Fibroblast of lung (primary cell): ENCODE results near the gene FGD4. TPM values are rescaled to one million over a fixed set of nuclear protein-coding genes. Genes with fewer than 3 reads are reported as not detected.

ENCODE experiments used
- DNase-seq, 2 donors: peaks; one replicate each; pipeline versions ENCODE4 v3.0.0 to v3.0.0-alpha.2; 2010; ENCODE audit warnings: low read depth in 2 of 2
- H2AFZ ChIP-seq: 2 replicates; pipeline ENCODE4 v1.5.1; 2012; ENCODE audit warnings: low read length, control low read depth, inconsistent platforms
- H3K27ac ChIP-seq: 2 replicates; pipeline ENCODE4 v1.5.1; 2011; ENCODE audit warnings: low read length, control low read depth; ENCODE audit not compliant: insufficient read depth
- H3K27me3 ChIP-seq: 2 replicates; pipeline ENCODE4 v1.5.1; 2011; ENCODE audit warnings: mild to moderate bottlenecking, low read length; ENCODE audit not compliant: control insufficient read depth, insufficient read depth
- H3K36me3 ChIP-seq: 2 replicates; pipeline ENCODE4 v1.5.1; 2011; ENCODE audit warnings: low read length; ENCODE audit not compliant: control insufficient read depth, insufficient read depth
- H3K4me1 ChIP-seq: 2 replicates; pipeline ENCODE4 v1.5.1; 2011; ENCODE audit warnings: low read length; ENCODE audit not compliant: control insufficient read depth, insufficient read depth; ENCODE audit errors: extremely low read depth
- H3K4me2 ChIP-seq: 2 replicates; pipeline ENCODE4 v1.5.1; 2011; ENCODE audit warnings: low read length, control low read depth; ENCODE audit not compliant: insufficient read depth; ENCODE audit errors: extremely low read depth
- H3K4me3 ChIP-seq, 4 experiments: fragments of 200-600 bp in 1 of 4; sonication (generic) in 1 of 4; replicated peaks in 1 of 4; 2 replicates each; pipeline ENCODE4 v1.5.1; 2011 to 2016; ENCODE audit warnings: low read length in 4 of 4, low read depth in 3 of 4, mild to moderate bottlenecking in 3 of 4, control low read depth in 2 of 4, inconsistent platforms in 1 of 4, mixed read lengths in 1 of 4; ENCODE audit not compliant: insufficient read depth in 1 of 4; ENCODE audit errors: control extremely low read depth in 1 of 4
- H3K79me2 ChIP-seq: 2 replicates; pipeline ENCODE4 v1.5.1; 2012; ENCODE audit warnings: mild to moderate bottlenecking, low read length, inconsistent platforms; ENCODE audit not compliant: control insufficient read depth, insufficient read depth
- H3K9ac ChIP-seq: 2 replicates; pipeline ENCODE4 v1.5.1; 2011; ENCODE audit warnings: mild to moderate bottlenecking, low read length, control low read depth; ENCODE audit not compliant: insufficient read depth
- H3K9me3 ChIP-seq: 2 replicates; pipeline ENCODE4 v1.5.1; 2012; ENCODE audit warnings: low read depth, low read length; ENCODE audit not compliant: control insufficient read depth, insufficient read depth
- H4K20me1 ChIP-seq: 2 replicates; pipeline ENCODE4 v1.5.1; 2011; ENCODE audit warnings: low read length; ENCODE audit not compliant: control insufficient read depth, insufficient read depth; ENCODE audit errors: extremely low read depth
- EZH2 ChIP-seq: IDR thresholded peaks from 2 replicates; pipeline ENCODE4 v1.5.1; 2012; ENCODE audit warnings: low read length, control low read depth, mild to moderate bottlenecking; ENCODE audit errors: missing control alignments
- polyA plus RNA-seq, 2 donors: library from polyadenylated mRNA; depleted of rRNA in 1 of 2; stranded (reverse) in 1 of 2; unstranded in 1 of 2; fragments of >200 nt; gene quantifications; 2 replicates each; pipeline ENCODE4 v1.2.1, GENCODE V29; 2011 to 2012; ENCODE audit warnings: missing spikeins in 1 of 2
- total RNA-seq: library from RNA; depleted of rRNA; stranded (reverse); fragments of >200 nt; gene quantifications from 2 replicates; pipeline ENCODE4 v1.2.1, GENCODE V29; 2014
- TF ChIP-seq, protein P1 (sequence below), 2 donors: IDR thresholded peaks in 1 of 2; conservative IDR thresholded peaks in 1 of 2; 1 replicate in 1 of 2; 2 replicates in 1 of 2; pipeline ENCODE4 v1.5.1; 2011 to 2012; ENCODE audit warnings: low read length in 2 of 2, control low read depth in 1 of 2, inconsistent platforms in 1 of 2, low read depth in 1 of 2, mild to moderate bottlenecking in 1 of 2

FGD4 gene
- total and polyA plus RNA-seq, 2 donors (not counting 1 experiment from before 2014, with no cell fraction given), result 7.6 to 12.2 TPM

DNA sequence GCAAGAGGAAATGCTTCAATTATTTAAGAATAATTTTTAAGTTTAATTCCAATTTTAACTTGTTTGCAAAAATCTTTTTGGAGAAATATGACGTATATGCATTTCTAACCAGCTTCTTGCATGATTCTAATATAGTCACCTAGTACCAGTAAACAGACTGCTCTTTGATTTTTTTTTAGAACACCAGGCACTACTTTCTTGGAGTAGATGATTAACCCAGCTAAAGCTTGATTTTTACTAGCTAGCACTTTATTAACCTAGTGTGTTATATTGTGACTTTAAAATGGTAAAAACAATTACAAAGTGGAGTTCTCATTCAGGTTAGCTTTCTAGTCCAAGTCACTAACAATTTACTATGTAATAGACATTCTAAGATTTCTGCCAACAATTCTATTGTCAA lies 32.6 kb upstream of the FGD4 start:
- DNase-seq, result no peak
- H4K20me1 ChIP-seq, result no peaks in the 10 kb centered on the region

DNA sequence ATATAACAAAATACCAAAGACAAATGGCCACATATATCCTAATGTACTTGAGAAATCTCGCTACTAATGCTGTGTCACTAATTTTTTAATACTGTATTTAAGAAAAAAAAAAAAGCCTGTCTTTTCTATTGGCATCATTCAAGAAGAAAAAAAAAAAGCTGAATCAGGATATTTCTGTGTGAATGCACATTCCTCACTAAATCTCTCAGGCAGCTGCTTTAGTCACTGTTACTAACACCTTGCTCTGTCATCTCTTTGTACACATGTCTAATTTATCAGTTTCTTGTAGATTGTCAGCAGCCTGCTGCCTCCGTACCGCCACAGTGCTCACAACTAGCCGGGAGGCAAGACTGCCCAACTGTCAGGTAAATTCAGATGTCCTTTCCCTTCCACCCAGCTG lies 32.0 kb upstream of the FGD4 start:
- TF ChIP-seq, protein P1, sequence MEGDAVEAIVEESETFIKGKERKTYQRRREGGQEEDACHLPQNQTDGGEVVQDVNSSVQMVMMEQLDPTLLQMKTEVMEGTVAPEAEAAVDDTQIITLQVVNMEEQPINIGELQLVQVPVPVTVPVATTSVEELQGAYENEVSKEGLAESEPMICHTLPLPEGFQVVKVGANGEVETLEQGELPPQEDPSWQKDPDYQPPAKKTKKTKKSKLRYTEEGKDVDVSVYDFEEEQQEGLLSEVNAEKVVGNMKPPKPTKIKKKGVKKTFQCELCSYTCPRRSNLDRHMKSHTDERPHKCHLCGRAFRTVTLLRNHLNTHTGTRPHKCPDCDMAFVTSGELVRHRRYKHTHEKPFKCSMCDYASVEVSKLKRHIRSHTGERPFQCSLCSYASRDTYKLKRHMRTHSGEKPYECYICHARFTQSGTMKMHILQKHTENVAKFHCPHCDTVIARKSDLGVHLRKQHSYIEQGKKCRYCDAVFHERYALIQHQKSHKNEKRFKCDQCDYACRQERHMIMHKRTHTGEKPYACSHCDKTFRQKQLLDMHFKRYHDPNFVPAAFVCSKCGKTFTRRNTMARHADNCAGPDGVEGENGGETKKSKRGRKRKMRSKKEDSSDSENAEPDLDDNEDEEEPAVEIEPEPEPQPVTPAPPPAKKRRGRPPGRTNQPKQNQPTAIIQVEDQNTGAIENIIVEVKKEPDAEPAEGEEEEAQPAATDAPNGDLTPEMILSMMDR (conservative IDR thresholded peaks at IDR 0.05 in 1 of 2, IDR thresholded peaks at IDR 0.05 in 1 of 2; ENCODE audit: low read depth in 1 of 2, low read length in 2 of 2), result no peak
- no peak for TF ChIP-seq EZH2
- Histone ChIP-seq H3K9me3 (no peaks in the 10 kb centered on the region), H3K36me3 (no peaks in the 10 kb centered on the region), H4K20me1 (no peaks in the 10 kb centered on the region), H3K79me2 (no peaks in the 10 kb centered on the region), H3K4me1 (no peaks in the 10 kb centered on the region), H3K27ac (no peak overlapping the region), H3K9ac (no peak overlapping the region), H3K4me3 (no peak overlapping the region), H3K4me2 (no peak overlapping the region), H2AFZ (no peak overlapping the region), H3K27me3 (no peaks in the 10 kb centered on the region)
- DNase-seq, result no peak

More for the DNA sequence above, 32.6 kb upstream of the FGD4 start:
- H3K27ac ChIP-seq, result no peak overlapping the region
- H3K27me3 ChIP-seq, result no peaks in the 10 kb centered on the region
- TF ChIP-seq, protein P1 (conservative IDR thresholded peaks at IDR 0.05 in 1 of 2, IDR thresholded peaks at IDR 0.05 in 1 of 2; ENCODE audit: low read depth in 1 of 2, low read length in 2 of 2), result no peak
- no peak for TF ChIP-seq EZH2
- H2AFZ ChIP-seq, result no peak overlapping the region
- no peaks in the 10 kb centered on the region for H3K9me3 ChIP-seq
- no peaks in the 10 kb centered on the region for H3K4me1 ChIP-seq
- no peaks in the 10 kb centered on the region for H3K36me3 ChIP-seq
- no peaks in the 10 kb centered on the region for H3K79me2 ChIP-seq
- no peak overlapping the region for H3K9ac ChIP-seq
- no peak overlapping the region for H3K4me3 ChIP-seq
- H3K4me2 ChIP-seq, result no peak overlapping the region

DNA sequence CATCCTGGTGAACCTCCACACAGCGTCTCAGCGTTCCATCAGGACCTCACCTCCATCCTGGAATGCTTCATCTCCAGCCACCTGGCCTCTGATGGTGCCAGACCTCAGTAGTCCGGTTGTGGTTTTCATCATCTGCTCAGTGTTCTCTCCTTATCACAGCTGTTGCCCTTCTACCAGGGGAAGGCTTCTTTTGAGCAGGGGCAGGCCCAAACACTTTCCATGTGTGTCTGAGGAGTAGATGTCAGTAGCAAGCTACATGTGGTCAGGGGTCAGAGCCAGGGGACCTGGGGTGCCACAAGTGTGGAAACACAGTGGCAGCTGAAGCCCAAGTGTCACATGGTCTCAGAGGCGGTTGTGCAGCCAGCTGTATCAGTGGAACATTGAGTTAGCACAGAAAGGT lies 30.2 kb upstream of the FGD4 start:
- no peak for DNase-seq
- no peak overlapping the region for H3K27ac ChIP-seq
- TF ChIP-seq, protein P1 (conservative IDR thresholded peaks at IDR 0.05 in 1 of 2, IDR thresholded peaks at IDR 0.05 in 1 of 2; ENCODE audit: low read depth in 1 of 2, low read length in 2 of 2), result no peak
- no peak for TF ChIP-seq EZH2
- no peaks in the 10 kb centered on the region for H3K9me3 ChIP-seq
- H3K27me3 ChIP-seq, result no peaks in the 10 kb centered on the region
- H3K4me1 ChIP-seq, result no peaks in the 10 kb centered on the region
- no peaks in the 10 kb centered on the region for H3K36me3 ChIP-seq
- no peak overlapping the region for H3K9ac ChIP-seq
- no peak overlapping the region for H3K4me2 ChIP-seq
- no peaks in the 10 kb centered on the region for H3K79me2 ChIP-seq
- H4K20me1 ChIP-seq, result no peaks in the 10 kb centered on the region
- no peak overlapping the region for H3K4me3 ChIP-seq
- no peak overlapping the region for H2AFZ ChIP-seq
